GM08714 (cell line): ENCODE results near the gene LMF2.

Experiments used
- H3K4me3 ChIP-seq: fragments of 200-500 bp; sonication (Bioruptor generic); 2 replicates; pipeline ENCODE4 v1.5.1; 2014; ENCODE audit warnings: mild to moderate bottlenecking, low read length, inconsistent platforms
- ZNF274 ChIP-seq: IDR thresholded peaks from 2 replicates; pipeline ENCODE4 v1.6.1; 2012; ENCODE audit warnings: mild to moderate bottlenecking, low read depth, low read length

The LMF2 gene, protein sequence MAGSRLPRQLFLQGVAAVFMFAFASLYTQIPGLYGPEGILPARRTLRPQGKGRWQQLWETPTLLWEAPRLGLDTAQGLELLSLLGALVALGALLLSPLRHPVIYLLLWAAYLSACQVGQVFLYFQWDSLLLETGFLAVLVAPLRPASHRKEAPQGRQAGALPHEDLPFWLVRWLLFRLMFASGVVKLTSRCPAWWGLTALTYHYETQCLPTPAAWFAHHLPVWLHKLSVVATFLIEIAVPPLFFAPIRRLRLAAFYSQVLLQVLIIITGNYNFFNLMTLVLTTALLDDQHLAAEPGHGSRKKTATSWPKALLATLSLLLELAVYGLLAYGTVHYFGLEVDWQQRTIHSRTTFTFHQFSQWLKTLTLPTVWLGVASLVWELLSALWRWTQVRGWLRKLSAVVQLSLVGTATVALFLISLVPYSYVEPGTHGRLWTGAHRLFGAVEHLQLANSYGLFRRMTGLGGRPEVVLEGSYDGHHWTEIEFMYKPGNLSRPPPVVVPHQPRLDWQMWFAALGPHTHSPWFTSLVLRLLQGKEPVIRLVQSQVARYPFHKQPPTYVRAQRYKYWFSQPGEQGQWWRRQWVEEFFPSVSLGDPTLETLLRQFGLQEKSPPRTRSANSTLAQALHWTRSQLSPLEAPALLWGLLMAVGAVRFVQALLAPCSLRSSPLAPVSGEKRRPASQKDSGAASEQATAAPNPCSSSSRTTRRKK

DNA sequence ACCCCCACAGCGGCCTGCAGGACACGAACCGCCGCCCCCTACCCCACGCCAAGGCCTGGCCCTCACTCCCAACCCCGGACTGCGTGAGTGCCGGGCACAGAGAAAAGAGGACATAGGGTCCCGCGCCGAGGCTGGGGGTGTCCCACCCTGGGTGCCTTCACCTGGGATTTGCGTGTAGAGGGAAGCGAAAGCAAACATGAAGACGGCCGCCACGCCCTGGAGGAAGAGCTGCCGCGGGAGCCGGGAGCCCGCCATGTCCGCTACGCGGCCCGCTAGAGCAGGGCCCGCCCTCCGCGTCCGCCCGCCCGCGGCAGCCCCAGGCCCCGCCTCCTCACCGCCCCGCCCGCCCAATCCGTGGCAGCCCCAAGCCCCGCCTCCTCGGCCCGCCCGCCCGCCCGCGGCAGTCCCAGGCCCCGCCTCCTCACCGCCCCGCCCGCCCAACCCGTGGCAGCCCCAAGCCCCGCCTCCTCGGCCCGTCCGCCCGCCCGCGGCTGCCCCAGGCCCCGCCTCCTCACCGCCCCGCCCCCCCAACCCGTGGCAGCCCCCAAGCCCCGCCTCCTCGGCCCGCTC is at the start of gene LMF2:
Gene LMF2 (minus strand): TSS at position 282 of the 570 bp plus-strand sequence. CDS start 27 bp downstream, at position 255.
- no peak for TF ChIP-seq ZNF274
- peak within 1 kb of the TSS; percentile 87 for H3K4me3 ChIP-seq

DNA sequence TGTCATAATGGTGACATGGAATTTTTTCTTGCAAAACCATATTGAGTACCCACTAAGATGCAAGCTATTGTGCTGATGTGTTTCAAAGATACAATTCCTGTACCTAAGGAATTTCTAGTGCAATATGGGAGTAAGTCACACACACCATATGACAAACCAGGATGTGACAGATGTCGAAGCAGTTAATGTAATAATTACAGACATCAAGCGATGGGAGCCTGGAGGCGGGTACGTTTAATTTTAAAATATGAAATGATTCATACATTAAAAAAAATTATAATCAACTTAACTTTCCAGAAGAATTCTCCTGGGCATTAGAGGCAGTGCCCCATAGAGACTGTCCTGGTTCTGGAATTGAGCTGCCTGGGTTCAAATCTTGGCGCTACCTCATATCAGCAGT is 49.2 kb upstream of the LMF2 start:
- no peak overlapping the region for H3K4me3 ChIP-seq
- no peak for TF ChIP-seq ZNF274

DNA sequence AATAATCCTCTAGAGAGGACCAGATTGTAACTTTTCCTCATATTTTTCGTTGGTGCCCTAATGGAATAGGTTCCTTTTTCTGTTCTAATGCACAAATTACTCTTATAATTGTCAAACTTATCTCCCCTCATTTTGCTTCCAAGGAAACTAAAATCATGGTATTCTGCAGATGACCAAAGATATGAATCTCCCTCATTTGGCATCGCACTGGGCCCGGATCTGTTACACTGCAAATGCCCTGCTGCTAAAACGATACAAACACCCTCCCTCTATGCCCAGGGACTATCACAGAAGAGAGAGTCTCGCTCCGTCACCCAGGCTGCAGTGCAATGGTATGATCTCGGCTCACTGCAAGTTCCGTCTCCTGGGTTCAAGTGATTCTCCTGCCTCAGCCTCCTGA is 45.8 kb upstream of the LMF2 start:
- no peak for TF ChIP-seq ZNF274
- no peak overlapping the region for H3K4me3 ChIP-seq

DNA sequence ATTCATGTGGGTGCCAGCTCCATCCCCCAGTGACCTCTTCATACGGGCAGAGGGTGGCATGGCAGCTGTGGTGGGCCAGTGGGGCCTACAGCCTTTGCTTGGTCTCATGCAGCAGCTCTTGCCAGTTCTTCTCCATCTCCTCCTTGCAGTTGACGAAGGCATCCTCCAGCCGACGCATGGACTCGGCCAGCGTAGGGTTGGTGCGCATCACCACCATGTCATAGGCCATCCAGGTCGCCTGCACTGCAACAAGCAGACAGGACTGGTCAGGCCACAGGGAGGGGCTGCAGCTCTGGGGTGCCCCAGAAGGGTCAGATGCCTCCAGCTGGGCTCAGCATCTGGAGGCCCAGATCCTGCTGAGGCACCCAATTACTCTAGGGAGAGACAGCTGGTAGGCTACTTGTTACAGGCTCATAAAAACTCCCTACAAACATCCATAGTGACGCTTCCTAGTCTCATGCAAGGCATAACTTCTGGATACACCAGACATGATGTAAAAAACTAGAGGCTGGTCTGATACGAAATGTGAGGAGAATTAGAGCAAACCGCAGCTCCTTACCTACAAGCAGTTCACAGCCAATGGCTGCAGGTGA is 43.8 kb upstream of the LMF2 start:
- TF ChIP-seq ZNF274: no peak
- H3K4me3 ChIP-seq: no peak overlapping the region

DNA sequence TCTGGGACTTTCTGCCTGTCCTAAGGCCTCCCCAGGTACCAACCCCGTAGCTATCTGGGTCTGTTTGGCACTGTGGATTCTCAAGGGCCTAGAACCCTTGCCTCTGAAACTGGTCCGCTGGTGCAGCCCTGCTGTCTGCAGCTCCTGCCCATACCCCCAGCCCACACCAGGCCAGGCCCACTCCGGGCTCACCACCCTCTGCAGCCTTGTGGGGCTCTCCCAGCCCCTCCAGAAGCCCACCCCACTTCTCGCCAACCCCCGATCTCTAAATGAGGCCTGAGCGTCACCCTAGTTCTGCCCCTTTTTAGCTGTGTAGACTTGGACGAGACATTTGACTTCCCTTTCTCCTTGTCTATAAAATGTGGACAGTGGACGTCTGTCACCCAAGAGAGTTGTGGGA is 42.9 kb upstream of the LMF2 start:
- no peak for TF ChIP-seq ZNF274
- H3K4me3 ChIP-seq: no peak overlapping the region

DNA sequence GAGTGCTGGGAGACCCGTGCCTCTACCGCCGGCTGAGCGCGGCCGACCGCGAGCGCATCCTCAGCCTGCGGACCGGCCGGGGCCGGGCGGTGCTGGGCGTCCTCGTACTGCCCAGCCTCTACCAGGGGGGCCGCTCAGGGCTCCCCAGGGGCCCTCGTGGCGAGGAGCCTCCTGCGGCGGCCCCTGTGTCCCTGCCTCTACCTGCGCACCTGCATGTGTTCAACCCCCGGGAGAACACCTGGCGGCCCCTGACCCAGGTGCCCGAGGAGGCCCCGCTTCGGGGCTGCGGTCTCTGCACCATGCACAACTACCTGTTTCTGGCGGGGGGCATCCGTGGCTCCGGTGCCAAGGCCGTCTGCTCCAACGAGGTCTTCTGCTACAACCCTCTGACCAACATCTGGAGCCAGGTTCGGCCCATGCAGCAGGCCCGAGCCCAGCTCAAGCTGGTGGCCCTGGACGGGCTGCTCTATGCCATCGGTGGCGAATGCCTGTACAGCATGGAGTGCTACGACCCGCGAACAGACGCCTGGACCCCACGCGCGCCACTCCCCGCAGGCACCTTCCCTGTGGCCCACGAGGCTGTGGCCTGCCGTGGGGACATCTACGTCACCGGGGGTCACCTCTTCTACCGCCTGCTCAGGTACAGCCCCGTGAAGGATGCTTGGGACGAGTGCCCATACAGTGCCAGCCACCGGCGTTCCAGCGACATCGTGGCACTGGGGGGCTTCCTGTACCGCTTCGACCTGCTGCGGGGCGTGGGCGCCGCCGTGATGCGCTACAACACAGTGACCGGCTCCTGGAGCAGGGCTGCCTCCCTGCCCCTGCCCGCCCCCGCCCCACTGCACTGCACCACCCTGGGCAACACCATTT is 41.7 kb upstream of the LMF2 start:
- H3K4me3 ChIP-seq: peak overlapping the region; percentile 17; the same call in 1 of the 2 replicates
- no peak for TF ChIP-seq ZNF274

DNA sequence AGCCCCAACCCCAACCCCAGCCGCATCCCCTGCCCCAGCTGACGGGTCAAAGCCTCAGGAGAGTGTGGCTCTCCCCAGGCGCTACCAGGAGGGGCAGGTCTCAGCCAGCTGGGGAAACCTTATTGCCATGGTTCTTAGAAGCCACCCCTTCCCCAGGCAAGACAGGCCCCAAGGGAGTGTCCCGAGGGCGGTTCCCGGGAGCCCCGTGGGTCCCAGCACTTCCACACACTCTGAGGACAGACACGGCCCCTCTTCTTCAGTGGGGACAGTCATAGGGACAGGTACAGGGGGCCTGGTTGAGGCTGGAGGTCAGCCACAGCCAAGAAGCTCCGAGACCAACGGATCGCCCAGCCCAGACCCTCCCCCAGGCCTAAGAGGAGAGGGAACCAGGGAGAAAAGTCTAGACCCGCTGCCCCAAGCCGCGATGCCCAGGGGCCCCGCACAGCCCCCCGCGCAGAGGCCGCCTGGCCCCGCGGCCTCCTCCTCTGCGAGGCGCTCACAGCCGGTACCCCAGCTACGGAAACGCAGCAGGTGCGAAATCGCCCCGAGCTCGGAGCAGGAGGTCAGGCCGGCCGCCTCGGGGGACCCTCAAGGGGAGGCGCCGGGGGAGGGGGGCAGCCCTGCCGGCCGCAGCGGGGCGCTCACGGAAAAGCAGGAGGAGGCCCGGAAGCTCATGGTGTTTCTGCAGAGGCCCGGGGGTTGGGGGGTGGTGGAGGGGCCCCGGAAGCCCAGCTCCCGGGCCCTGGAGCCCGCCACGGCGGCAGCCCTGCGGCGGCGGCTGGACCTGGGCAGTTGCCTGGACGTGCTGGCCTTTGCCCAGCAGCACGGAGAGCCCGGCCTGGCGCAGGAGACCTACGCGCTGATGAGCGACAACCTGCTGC is 40.8 kb upstream of the LMF2 start:
- TF ChIP-seq ZNF274: no peak
- peak overlapping the region; percentile 17; the same call in 1 of the 2 replicates for H3K4me3 ChIP-seq

DNA sequence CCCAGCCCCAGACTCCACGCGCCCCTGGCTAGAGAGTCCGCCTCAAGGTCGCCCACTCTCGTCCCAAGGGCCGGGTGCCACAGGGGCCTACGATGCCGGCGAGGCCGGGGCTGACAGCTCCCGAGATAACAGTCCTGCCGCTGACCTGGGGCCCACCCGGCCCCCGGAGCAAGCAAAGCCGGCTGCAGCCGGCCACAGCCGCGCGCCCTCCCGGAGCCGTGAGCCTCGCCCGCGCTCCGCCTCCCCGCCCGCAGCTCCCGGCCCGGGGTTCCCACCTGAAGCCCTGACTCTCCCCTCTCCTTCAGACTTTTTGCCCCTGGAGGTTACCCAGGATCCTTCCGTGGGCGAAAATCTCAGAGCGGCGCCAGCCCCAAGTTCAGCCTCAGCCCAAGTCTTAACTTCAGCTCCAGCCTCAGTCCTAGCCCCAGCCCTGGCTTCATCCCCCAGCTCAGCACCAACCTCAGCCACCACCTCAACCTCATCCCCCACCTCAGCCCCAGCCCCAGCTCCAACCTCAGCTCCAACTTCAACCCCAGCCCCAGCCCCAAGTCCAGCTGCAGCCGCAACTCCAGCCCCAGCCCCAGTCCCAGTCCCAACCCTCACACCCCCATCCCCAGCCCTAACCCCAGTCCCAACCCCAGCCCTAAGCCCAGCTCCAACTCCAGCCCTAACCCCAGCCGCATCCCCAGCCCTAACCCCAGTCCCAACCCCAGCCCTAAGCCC is 39.9 kb upstream of the LMF2 start:
- no peak for TF ChIP-seq ZNF274
- H3K4me3 ChIP-seq: no peak overlapping the region

DNA sequence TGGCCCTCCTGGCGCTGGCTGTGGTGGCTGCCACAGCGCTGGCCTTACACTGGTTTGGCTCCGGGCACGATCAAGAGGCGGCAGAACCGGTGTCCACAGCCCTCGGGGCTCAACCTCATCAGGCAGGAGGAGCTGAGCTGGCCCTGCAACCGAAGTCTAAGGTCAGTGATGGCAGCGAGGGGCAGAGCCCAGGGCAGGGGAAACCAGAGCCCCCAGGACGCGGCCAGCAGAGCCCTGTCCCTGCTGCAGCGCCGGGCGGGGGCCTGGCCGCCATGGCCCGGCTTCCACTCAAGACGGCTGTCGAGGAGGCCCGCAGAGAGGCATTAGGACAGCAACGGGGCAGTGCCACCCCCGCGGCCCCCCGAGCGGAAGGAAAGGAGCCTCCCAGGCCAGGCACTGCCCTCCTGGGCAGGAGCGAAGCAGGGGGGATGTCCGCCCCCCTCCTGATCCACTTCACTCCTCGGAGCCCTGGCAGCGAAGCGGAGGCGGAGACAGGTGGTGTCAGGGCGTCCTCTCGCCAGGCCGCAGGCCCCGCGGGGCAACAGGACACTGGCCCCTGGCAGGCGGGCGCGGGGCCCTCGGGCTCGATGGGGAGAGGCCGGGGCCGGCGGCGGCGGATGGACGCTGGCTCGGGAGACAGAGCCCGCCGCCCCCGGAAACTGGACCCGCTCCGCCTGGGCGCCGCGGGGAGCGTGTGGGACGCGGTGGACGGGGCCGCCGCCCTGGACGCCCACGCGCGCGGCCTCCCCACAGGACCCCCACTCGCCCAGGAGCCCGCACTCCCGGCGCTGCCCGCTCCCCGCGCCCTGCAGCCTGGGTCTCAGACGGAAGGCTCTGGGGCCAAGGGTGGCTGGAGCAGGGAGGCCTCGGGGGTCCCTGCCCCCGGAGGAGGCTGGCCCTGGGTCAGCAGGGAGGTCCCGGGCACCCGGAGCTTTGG is 39.1 kb upstream of the LMF2 start:
- H3K4me3 ChIP-seq: no peak overlapping the region
- TF ChIP-seq ZNF274: no peak

DNA sequence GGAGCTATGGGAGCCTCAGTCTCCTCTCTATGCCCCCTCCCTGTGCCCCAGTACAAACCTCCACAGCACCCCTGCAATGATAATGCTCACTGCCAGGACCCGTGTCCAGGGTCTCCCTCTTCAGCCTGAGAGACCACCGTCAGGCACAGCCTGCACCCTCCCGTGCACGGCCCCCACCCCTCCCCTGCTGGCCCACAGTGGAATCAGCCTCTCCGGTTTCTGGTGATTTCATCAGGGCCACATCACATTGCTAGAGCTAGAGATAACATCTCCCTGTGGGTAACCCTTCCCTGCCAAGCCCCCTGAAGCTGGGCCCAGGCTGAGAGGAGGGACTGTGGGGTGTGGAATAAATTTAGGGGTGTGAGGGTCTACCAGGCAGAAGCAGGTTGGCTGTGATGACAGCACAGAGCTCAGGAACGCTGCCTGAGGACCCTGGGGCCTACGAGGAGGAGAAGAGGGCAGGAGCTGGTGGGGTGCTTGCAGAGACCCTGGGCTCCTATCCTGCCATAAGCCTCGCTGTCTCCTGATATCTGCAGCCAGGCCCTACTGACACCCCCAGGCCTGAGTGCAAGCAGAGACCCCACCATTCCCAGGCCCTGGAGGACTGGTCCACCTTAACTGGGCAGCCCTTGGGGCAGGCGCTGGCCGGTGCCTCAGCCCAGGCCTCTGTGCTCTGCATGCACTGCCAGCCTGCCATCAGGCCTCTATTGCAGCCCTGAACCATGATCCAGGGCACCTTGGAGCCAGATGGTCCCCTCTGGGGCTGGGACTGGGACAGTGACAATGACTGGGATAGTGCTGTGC is 38.2 kb upstream of the LMF2 start, which contains the start of gene KLHDC7B:
Gene KLHDC7B (plus strand): TSS at position 378 of the 804 bp plus-strand sequence. CDS start 345 bp downstream, at position 723.
- TF ChIP-seq ZNF274: no peak
- H3K4me3 ChIP-seq: no peak within 1 kb of the TSS

DNA sequence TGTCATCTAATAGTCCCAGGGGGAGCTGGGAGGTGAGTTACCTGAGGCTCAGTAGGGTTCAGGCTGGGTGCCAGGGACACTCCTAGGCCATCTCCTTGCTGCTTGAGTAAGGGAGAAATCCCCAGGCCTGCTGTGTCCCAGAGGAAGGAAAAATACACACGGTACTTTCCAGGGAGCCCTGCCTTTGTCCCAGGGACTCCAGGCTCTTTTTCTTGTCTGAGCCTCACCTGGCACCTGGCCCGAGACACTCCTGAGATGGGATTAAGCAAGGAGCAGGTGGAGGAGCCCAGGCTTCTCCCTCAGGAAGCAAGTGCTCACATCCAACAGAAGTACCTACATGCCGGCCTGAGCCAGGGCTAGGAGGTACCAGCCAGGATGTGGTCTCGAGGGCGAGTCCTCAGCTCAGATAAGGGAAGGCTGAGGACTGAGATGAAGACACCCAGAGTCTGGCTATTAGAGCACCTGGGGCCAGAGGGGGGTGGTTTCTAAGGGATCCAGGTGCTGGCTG is 37.3 kb upstream of the LMF2 start:
- no peak for TF ChIP-seq ZNF274
- no peak overlapping the region for H3K4me3 ChIP-seq
